Keratinocyte (primary cell): ENCODE measurements around the gene SLC12A8. TPM values are rescaled to one million over a fixed set of nuclear protein-coding genes. Genes with fewer than 3 reads are reported as not detected.

Experiments
- DNase-seq: peaks from one replicate; pipeline ENCODE4 v3.0.0-alpha.2; 2011; ENCODE audit warnings: low read depth, missing footprints, low spot score
- FAIRE-seq: peaks from 2 replicates; lab custom pipeline; 2011; peaks lifted over from hg19 to GRCh38; lab: Jason Lieb, UNC
- H2AFZ ChIP-seq: 2 replicates; pipeline ENCODE4 v1.6.0; 2012; ENCODE audit warnings: low read length, control low read depth, inconsistent platforms; ENCODE audit not compliant: control insufficient read depth
- H3K27ac ChIP-seq: 2 replicates; pipeline ENCODE4 v1.5.1; 2011; ENCODE audit warnings: low read length; ENCODE audit not compliant: control insufficient read depth, insufficient read depth
- H3K27me3 ChIP-seq: 3 replicates; pipeline ENCODE4 v1.6.0; 2011; ENCODE audit warnings: low read length; ENCODE audit not compliant: control insufficient read depth, insufficient read depth; ENCODE audit errors: extremely low read depth
- H3K36me3 ChIP-seq, 2 experiments: 2 replicates in 1 of 2; 3 replicates in 1 of 2; pipeline ENCODE4 v1.5.1; 2011; ENCODE audit warnings: low read length in 2 of 2, mild to moderate bottlenecking in 1 of 2; ENCODE audit not compliant: control insufficient read depth in 2 of 2, insufficient read depth in 2 of 2; ENCODE audit errors: extremely low read depth in 1 of 2
- H3K4me1 ChIP-seq: 3 replicates; pipeline ENCODE4 v1.5.1; 2011; ENCODE audit warnings: low read length; ENCODE audit not compliant: control insufficient read depth, insufficient read depth; ENCODE audit errors: extremely low read depth
- H3K4me2 ChIP-seq: 3 replicates; pipeline ENCODE4 v1.6.0; 2011; ENCODE audit warnings: low read depth, low read length; ENCODE audit not compliant: control insufficient read depth, insufficient read depth; ENCODE audit errors: extremely low read depth
- H3K4me3 ChIP-seq, 3 experiments: fragments of 200-600 bp in 1 of 3; sonication (generic) in 1 of 3; 2 replicates in 2 of 3; 3 replicates in 1 of 3; pipeline ENCODE4 v1.5.1; 2011 to 2016; ENCODE audit warnings: low read length in 3 of 3, mild to moderate bottlenecking in 3 of 3, control low read depth in 2 of 3, inconsistent platforms in 1 of 3, low read depth in 1 of 3, mixed read lengths in 1 of 3, mixed run types in 1 of 3, moderate library complexity in 1 of 3; ENCODE audit not compliant: control insufficient read depth in 2 of 3, insufficient read depth in 2 of 3; ENCODE audit errors: extremely low read depth in 1 of 3
- H3K79me2 ChIP-seq: 2 replicates; pipeline ENCODE4 v1.6.0; 2012; ENCODE audit warnings: low read length; ENCODE audit not compliant: control insufficient read depth, insufficient read depth
- H3K9ac ChIP-seq: 3 replicates; pipeline ENCODE4 v1.6.0; 2011; ENCODE audit warnings: low read length; ENCODE audit not compliant: control insufficient read depth, insufficient read depth; ENCODE audit errors: extremely low read depth
- H3K9me1 ChIP-seq: 3 replicates; pipeline ENCODE4 v1.6.0; 2011; ENCODE audit warnings: low read length; ENCODE audit not compliant: control insufficient read depth, insufficient read depth; ENCODE audit errors: extremely low read depth
- H3K9me3 ChIP-seq: 2 replicates; pipeline ENCODE4 v1.5.1; 2012; ENCODE audit warnings: low read depth, low read length; ENCODE audit not compliant: control insufficient read depth
- H4K20me1 ChIP-seq: 3 replicates; pipeline ENCODE4 v1.6.0; 2011; ENCODE audit warnings: low read length; ENCODE audit not compliant: control insufficient read depth, insufficient read depth; ENCODE audit errors: extremely low read depth
- CTCF ChIP-seq, 3 experiments: IDR thresholded peaks in 1 of 3; conservative IDR thresholded peaks in 1 of 3; optimal IDR thresholded peaks in 1 of 3; 2 replicates in 2 of 3; 3 replicates in 1 of 3; pipeline versions ENCODE3 to v1.5.1; 2011; ENCODE audit warnings: low read length in 3 of 3, mild to moderate bottlenecking in 3 of 3, moderate library complexity in 2 of 3, control low read depth in 1 of 3, inconsistent platforms in 1 of 3; ENCODE audit not compliant: insufficient read depth in 2 of 3; ENCODE audit errors: extremely low read depth in 1 of 3
- EZH2 ChIP-seq: IDR thresholded peaks from one replicate; pipeline ENCODE4 v1.6.1; 2012; ENCODE audit warnings: inconsistent platforms, mild to moderate bottlenecking, low read length, moderate library complexity
- dilution Hi-C: fragments of 300-500 bp; cut with MboI; formaldehyde crosslinking; loops from one replicate; pipeline ENCODE4 v1.7.0; 2020; ENCODE audit warnings: low sequenced_read_pairs; ENCODE audit not compliant: extremely low pct_ligation_motif_present
- polyA plus RNA-seq, 5 experiments: library from polyadenylated mRNA; depleted of rRNA in 3 of 5; stranded (reverse) in 3 of 5; stranded (forward) in 1 of 5; unstranded in 1 of 5; fragments of >200 nt; gene quantifications; 1 replicate in 1 of 5; 2 replicates in 3 of 5; 3 replicates in 1 of 5; pipeline versions ENCODE4 v1.2.1 to v1.2.3, GENCODE V29; 2011 to 2012; ENCODE audit warnings: missing spikeins in 2 of 5, low read depth in 1 of 5, low replicate concordance in 1 of 5

Gene SLC12A8
- polyA plus RNA-seq, 1 donor (not counting 4 experiments of a cell fraction or from before 2014, with no cell fraction given): 6.9 TPM

- H3K36me3 ChIP-seq: peaks cover 0 to under 1% of the 10 kb centered on the region in 2 experiments
- no peaks in the 10 kb centered on the region for H3K9me3 ChIP-seq
- no peak overlapping the region for H3K4me2 ChIP-seq
- H3K4me3 ChIP-seq: no peak overlapping the region
- TF ChIP-seq EZH2: no peak
- TF ChIP-seq CTCF (optimal IDR thresholded peaks at IDR 0.05 in 1 of 3, IDR thresholded peaks at IDR 0.05 in 1 of 3, conservative IDR thresholded peaks at IDR 0.05 in 1 of 3; ENCODE audit: extremely low read depth in 1 of 3, insufficient read depth in 2 of 3, low read length in 3 of 3): no peak
- no peak overlapping the region for H3K27ac ChIP-seq
- no peaks in the 10 kb centered on the region for H3K9me1 ChIP-seq
- FAIRE-seq (no peak), DNase-seq (no peak)
- no peak overlapping the region for H3K9ac ChIP-seq
- dilution Hi-C loops: no loop called here
- no peaks in the 10 kb centered on the region for H3K27me3 ChIP-seq
- no peaks in the 10 kb centered on the region for H4K20me1 ChIP-seq
- no peaks in the 10 kb centered on the region for H3K4me1 ChIP-seq
- H2AFZ ChIP-seq: no peak overlapping the region
- H3K79me2 ChIP-seq: no peaks in the 10 kb centered on the region
Observed at GRCh38 chr3:125203731-125204130, 8.8 kb downstream of the SLC12A8 start.

DNA sequence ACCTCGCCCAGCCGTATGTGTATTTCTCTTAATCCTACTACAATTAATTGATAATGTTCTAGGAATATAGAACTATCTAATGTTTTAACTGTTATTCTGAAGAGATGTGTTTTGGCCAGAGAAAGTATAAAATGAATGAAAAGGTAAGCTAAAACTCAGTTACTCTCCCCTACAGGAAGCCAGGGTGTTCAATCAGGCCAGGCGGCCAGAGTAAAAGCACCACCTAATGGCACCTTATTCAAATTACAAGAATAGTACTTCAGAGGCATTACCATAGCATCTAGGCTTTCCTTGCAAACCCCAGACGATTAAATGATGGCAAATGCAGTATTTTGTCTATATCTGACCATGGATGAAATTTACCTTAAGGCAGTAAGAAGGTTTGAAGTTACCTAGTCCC lies 10.4 kb downstream of the SLC12A8 start:
- H3K9me1 ChIP-seq: no peaks in the 10 kb centered on the region
- H3K4me2 ChIP-seq: no peak overlapping the region
- no peaks in the 10 kb centered on the region for H3K27me3 ChIP-seq
- peak; percentile 26 for FAIRE-seq
- no peaks in the 10 kb centered on the region for H3K9me3 ChIP-seq
- H3K36me3 ChIP-seq: no peaks in the 10 kb centered on the region
- dilution Hi-C loops: no loop called here
- H3K27ac ChIP-seq: no peak overlapping the region
- no peak overlapping the region for H3K9ac ChIP-seq
- H3K4me3 ChIP-seq: no peak overlapping the region
- no peak overlapping the region for H2AFZ ChIP-seq
- no peaks in the 10 kb centered on the region for H3K79me2 ChIP-seq
- no peak for DNase-seq
- no peaks in the 10 kb centered on the region for H3K4me1 ChIP-seq
- H4K20me1 ChIP-seq: no peaks in the 10 kb centered on the region
- TF ChIP-seq CTCF (optimal IDR thresholded peaks at IDR 0.05 in 1 of 3, IDR thresholded peaks at IDR 0.05 in 1 of 3, conservative IDR thresholded peaks at IDR 0.05 in 1 of 3; ENCODE audit: extremely low read depth in 1 of 3, insufficient read depth in 2 of 3, low read length in 3 of 3) (peak; percentile 19 to 59 (median 49)), EZH2 (no peak)
